HFF-Myc (cell line): ENCODE measurements around the gene VDR.

Experiments used
- DNase-seq: peaks from one replicate; pipeline ENCODE4 v3.0.0-alpha.2; 2011; ENCODE audit warnings: low read depth; ENCODE audit errors: extremely low read depth
- H3K4me3 ChIP-seq: replicated peaks from 2 replicates; pipeline ENCODE4 v1.5.1; 2011; ENCODE audit warnings: low read depth, mild to moderate bottlenecking, control low read depth, low read length
- CTCF ChIP-seq: IDR thresholded peaks from 2 replicates; pipeline ENCODE4 v1.5.1; 2012; ENCODE audit warnings: mild to moderate bottlenecking, low read depth, low read length, control low read depth; ENCODE audit errors: missing control alignments

The VDR gene

GRCh38 chr12:47910486-47910885 is 5.7 kb upstream of the VDR start:
- no peak for DNase-seq
- TF ChIP-seq CTCF: no peak
- no peak overlapping the region for H3K4me3 ChIP-seq

- no peak overlapping the region for H3K4me3 ChIP-seq
- DNase-seq: no peak
- no peak for TF ChIP-seq CTCF
These were observed 5.2 kb upstream of the VDR start for GRCh38 chr12:47909839-47910465.

GRCh38 chr12:47908738-47909137 is 3.9 kb upstream of the VDR start:
- DNase-seq: no peak
- no peak overlapping the region for H3K4me3 ChIP-seq
- TF ChIP-seq CTCF: no peak

- H3K4me3 ChIP-seq: no peak overlapping the region
- no peak for TF ChIP-seq CTCF
- no peak for DNase-seq
These were observed 3.2 kb upstream of the VDR start for GRCh38 chr12:47907851-47908454.

- peak; percentile 23 for TF ChIP-seq CTCF
- H3K4me3 ChIP-seq: peak overlapping the region; percentile 55
- no peak for DNase-seq
These were observed 674 bp downstream of the VDR start for GRCh38 chr12:47903927-47904712.

GRCh38 chr12:47903151-47903611 is 1.6 kb downstream of the VDR start:
- DNase-seq: no peak
- no peak for TF ChIP-seq CTCF
- peak overlapping the region; percentile 55 for H3K4me3 ChIP-seq
